ENCODE results near the gene ADI1. TPM values are rescaled to one million over a fixed set of nuclear protein-coding genes. Genes with fewer than 3 reads are reported as not detected.

The ADI1 gene
- total and polyA plus RNA-seq, 10 of the 15 experiments (the other 5 are each of a cell fraction or from before 2014, with no cell fraction given), result 4.4 to 78.7 (median 17.2) TPM

DNA sequence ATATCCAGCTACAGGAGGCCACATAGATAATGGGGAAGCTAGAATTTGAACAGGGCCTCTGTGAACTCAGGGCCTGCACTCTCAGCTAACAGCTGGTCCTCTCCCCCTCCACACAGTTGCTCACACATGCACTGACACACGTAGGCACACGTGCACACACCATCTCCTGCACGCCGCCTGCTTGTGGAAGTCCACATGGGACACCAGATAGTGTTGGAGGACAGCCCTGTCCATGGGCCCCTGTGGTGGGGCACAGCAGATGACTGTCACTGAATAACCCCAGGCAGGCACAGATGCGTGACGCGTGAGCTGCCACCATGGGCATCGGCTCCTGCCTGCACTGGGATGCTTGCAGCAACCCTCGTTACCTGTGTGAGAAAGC, 52.9 kb downstream of the ADI1 start (continued):
- no peak for TF ChIP-seq BMI1 (IDR thresholded peaks at IDR 0.05; ENCODE audit: borderline replicate concordance)
- no peak for TF ChIP-seq ZSCAN29 (IDR thresholded peaks at IDR 0.05)
- TF ChIP-seq HDGF (IDR thresholded peaks at IDR 0.05), result no peak

DNA sequence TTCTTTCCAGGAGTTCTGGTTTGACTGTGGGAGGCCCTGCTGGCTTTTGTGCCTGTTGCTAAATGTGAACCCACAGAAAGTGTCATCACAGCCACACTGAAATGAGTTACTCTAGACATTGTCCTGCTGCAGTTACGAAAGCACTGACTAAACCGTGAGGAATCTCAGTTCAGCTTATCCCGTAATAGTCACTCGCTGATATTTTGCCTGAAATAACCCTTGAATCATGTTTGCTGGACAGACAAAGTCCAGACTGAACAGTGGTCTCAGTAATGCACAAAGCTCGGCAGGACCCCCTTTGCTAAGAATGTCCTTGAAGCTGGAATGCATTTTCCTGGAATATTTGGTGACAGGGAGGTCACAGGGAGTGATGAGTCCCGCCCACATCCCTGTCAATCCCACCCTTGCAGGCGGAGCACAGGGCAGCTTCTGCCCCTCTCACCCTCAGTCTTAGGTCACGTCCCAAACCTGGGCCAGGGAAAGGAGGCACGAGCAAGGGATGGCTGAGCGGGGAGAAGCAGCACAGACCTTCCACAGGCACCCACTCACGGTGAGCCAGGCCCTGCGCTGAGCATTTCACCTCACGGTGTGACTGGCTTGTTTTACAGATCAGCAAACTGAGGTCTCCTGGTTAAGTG, 53.4 kb downstream of the ADI1 start:
- SMC1A ChIA-PET (ENCODE audit: uncharacterized antibody, unreplicated experiment), result no interaction called here
- ATAC-seq, result no peak
- DNase-seq (ENCODE audit: low read depth, low spot score), result no peak
- POLR2A ChIA-PET, result no interaction called here
- Histone ChIP-seq H3K4me2 (ENCODE audit: control insufficient read depth, insufficient read depth) (no peak overlapping the region), H4K20me1 (ENCODE audit: control insufficient read depth, insufficient read depth) (no peaks in the 10 kb centered on the region), H3K4me1 (ENCODE audit: control insufficient read depth, insufficient read depth, low read length) (peaks cover 12% of the 10 kb centered on the region), H3K4me3 (no peak overlapping the region), H3K9me3 (replicated peaks; ENCODE audit: control insufficient read depth, insufficient read depth, low read length) (no peaks in the 10 kb centered on the region), H3K9ac (ENCODE audit: control insufficient read depth, insufficient read depth, low read length) (no peak overlapping the region), H3K79me2 (ENCODE audit: control insufficient read depth, insufficient read depth, low read length) (no peaks in the 10 kb centered on the region), H3K27me3 (replicated peaks in 1 of 2; ENCODE audit: control insufficient read depth in 2 of 2, insufficient read depth in 2 of 2, low read length in 1 of 2) (no peaks in the 10 kb centered on the region), H2AFZ (ENCODE audit: control insufficient read depth, low read depth, low read length) (no peak overlapping the region), H3K36me3 (ENCODE audit: control insufficient read depth in 2 of 2, insufficient read depth in 2 of 2, low read length in 1 of 2) (peaks cover 2 to 4% of the 10 kb centered on the region in 2 experiments; a peak in 2 of 4 replicates), H3K27ac (ENCODE audit: control insufficient read depth, insufficient read depth) (no peak overlapping the region)
- RAD21 ChIA-PET (ENCODE audit: unreplicated experiment), result no interaction called here
- in situ Hi-C loops (cut with MboI), result loop anchor here (25.0 kb wide), 1 partner anchor 1354 kb away; no protein-coding TSS in a partner anchor
- BruUV-seq (replicated peaks), result no TSS peak
- WGBS (ENCODE audit: insufficient coverage, insufficient replicate concordance, low lambda C conversion rate, missing lambda C conversion rate), result 86% methylated on average over 13 of the region's 13 CpGs
- no peak for FAIRE-seq
- CTCF ChIA-PET, result no interaction called here
- intact Hi-C loops (cut with micrococcal nuclease; ENCODE audit: unreplicated experiment), result no loop called here
- TF ChIP-seq IRF4 (IDR thresholded peaks at IDR 0.05; ENCODE audit: low read depth, low read length) (no peak), MTA2 (IDR thresholded peaks at IDR 0.05; ENCODE audit: low read depth) (no peak), HDGF (IDR thresholded peaks at IDR 0.05) (no peak), TCF12 (IDR thresholded peaks at IDR 0.05; ENCODE audit: low read depth, low read length) (no peak), IRF5 (IDR thresholded peaks at IDR 0.05; ENCODE audit: borderline replicate concordance) (no peak), SP1 (IDR thresholded peaks at IDR 0.05; ENCODE audit: low read depth, low read length) (no peak), RELA (IDR thresholded peaks at IDR 0.05; ENCODE audit: borderline replicate concordance, partially characterized antibody) (no peak), ZNF24 (IDR thresholded peaks at IDR 0.05) (no peak)
- TF ChIP-seq, protein P1, sequence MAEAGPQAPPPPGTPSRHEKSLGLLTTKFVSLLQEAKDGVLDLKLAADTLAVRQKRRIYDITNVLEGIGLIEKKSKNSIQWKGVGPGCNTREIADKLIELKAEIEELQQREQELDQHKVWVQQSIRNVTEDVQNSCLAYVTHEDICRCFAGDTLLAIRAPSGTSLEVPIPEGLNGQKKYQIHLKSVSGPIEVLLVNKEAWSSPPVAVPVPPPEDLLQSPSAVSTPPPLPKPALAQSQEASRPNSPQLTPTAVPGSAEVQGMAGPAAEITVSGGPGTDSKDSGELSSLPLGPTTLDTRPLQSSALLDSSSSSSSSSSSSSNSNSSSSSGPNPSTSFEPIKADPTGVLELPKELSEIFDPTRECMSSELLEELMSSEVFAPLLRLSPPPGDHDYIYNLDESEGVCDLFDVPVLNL (IDR thresholded peaks at IDR 0.05; ENCODE audit: low read depth, low read length), result no peak
- TF ChIP-seq, protein P2, sequence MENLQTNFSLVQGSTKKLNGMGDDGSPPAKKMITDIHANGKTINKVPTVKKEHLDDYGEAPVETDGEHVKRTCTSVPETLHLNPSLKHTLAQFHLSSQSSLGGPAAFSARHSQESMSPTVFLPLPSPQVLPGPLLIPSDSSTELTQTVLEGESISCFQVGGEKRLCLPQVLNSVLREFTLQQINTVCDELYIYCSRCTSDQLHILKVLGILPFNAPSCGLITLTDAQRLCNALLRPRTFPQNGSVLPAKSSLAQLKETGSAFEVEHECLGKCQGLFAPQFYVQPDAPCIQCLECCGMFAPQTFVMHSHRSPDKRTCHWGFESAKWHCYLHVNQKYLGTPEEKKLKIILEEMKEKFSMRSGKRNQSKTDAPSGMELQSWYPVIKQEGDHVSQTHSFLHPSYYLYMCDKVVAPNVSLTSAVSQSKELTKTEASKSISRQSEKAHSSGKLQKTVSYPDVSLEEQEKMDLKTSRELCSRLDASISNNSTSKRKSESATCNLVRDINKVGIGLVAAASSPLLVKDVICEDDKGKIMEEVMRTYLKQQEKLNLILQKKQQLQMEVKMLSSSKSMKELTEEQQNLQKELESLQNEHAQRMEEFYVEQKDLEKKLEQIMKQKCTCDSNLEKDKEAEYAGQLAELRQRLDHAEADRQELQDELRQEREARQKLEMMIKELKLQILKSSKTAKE (IDR thresholded peaks at IDR 0.05; ENCODE audit: low read depth, poor library complexity, severe bottlenecking), result no peak
- TF ChIP-seq, protein P3, sequence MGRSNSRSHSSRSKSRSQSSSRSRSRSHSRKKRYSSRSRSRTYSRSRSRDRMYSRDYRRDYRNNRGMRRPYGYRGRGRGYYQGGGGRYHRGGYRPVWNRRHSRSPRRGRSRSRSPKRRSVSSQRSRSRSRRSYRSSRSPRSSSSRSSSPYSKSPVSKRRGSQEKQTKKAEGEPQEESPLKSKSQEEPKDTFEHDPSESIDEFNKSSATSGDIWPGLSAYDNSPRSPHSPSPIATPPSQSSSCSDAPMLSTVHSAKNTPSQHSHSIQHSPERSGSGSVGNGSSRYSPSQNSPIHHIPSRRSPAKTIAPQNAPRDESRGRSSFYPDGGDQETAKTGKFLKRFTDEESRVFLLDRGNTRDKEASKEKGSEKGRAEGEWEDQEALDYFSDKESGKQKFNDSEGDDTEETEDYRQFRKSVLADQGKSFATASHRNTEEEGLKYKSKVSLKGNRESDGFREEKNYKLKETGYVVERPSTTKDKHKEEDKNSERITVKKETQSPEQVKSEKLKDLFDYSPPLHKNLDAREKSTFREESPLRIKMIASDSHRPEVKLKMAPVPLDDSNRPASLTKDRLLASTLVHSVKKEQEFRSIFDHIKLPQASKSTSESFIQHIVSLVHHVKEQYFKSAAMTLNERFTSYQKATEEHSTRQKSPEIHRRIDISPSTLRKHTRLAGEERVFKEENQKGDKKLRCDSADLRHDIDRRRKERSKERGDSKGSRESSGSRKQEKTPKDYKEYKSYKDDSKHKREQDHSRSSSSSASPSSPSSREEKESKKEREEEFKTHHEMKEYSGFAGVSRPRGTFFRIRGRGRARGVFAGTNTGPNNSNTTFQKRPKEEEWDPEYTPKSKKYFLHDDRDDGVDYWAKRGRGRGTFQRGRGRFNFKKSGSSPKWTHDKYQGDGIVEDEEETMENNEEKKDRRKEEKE (IDR thresholded peaks at IDR 0.05), result no peak
